ENCODE data around the gene PRKCH. TPM values are rescaled to one million over a fixed set of nuclear protein-coding genes. Genes with fewer than 3 reads are reported as not detected.

The PRKCH gene
- total RNA-seq, 2 experiments from 2014 or later = 0.85 to 2.3 TPM

GRCh38 chr14:61426048-61426447 is 104.7 kb downstream of the PRKCH start:
- CTCF ChIA-PET (ENCODE audit: unreplicated experiment) = no interaction called here
- no peaks in the 10 kb centered on the region for H3K4me1 ChIP-seq (ENCODE audit: insufficient read depth, low read length, poor library complexity, severe bottlenecking)
- POLR2A ChIA-PET = no interaction called here

GRCh38 chr14:61428261-61428660 is 106.9 kb downstream of the PRKCH start:
- Histone ChIP-seq H3K79me2 (ENCODE audit: insufficient read depth, low read depth, low read length) (no peaks in the 10 kb centered on the region), H3K36me3 (ENCODE audit: insufficient read depth, low read length) (no peaks in the 10 kb centered on the region), H3K4me3 (ENCODE audit: low read depth, low read length, poor library complexity, severe bottlenecking) (no peak overlapping the region), H3K9me2 (ENCODE audit: insufficient read depth, low read length) (no peaks in the 10 kb centered on the region), H3K27ac (ENCODE audit: low read depth, low read length, poor library complexity, severe bottlenecking) (no peak overlapping the region), H4K20me1 (ENCODE audit: insufficient read depth, low read length) (no peaks in the 10 kb centered on the region), H2AFZ (ENCODE audit: low read length) (no peak overlapping the region), H3K4me2 (ENCODE audit: low read length) (no peak overlapping the region), H3K9me3 (ENCODE audit: low read length) (no peaks in the 10 kb centered on the region), H3K4me1 (ENCODE audit: insufficient read depth, low read length, poor library complexity, severe bottlenecking) (no peaks in the 10 kb centered on the region)
- intact Hi-C loops (cut with micrococcal nuclease; ENCODE audit: unreplicated experiment) = no loop called here
- no TSS peak for BruUV-seq (replicated peaks)
- no peak for DNase-seq (ENCODE audit: low spot score)
- ChIA-PET CTCF (ENCODE audit: unreplicated experiment) (no interaction called here), POLR2A (interaction anchor here (0.7 to 0.8 kb wide), 2 partner anchors 76 to 1945 kb away, joined by 3 to 4 read pairs; no protein-coding TSS in a partner anchor)
- TF ChIP-seq CTCF (conservative IDR thresholded peaks at IDR 0.05; ENCODE audit: low read length) = no peak
- no peak for TF ChIP-seq EZH2phosphoT487 (IDR thresholded peaks at IDR 0.05; ENCODE audit: borderline replicate concordance, low read depth, low read length)

More at GRCh38 chr14:61426048-61426447, 104.7 kb downstream of the PRKCH start:
- Histone ChIP-seq H3K4me3 (ENCODE audit: low read depth, low read length, poor library complexity, severe bottlenecking) (no peak overlapping the region), H4K20me1 (ENCODE audit: insufficient read depth, low read length) (no peaks in the 10 kb centered on the region), H2AFZ (ENCODE audit: low read length) (no peak overlapping the region), H3K9me3 (ENCODE audit: low read length) (no peaks in the 10 kb centered on the region), H3K9me2 (ENCODE audit: insufficient read depth, low read length) (no peaks in the 10 kb centered on the region), H3K4me2 (ENCODE audit: low read length) (no peak overlapping the region), H3K79me2 (ENCODE audit: insufficient read depth, low read depth, low read length) (no peaks in the 10 kb centered on the region), H3K36me3 (ENCODE audit: insufficient read depth, low read length) (no peaks in the 10 kb centered on the region), H3K27ac (ENCODE audit: low read depth, low read length, poor library complexity, severe bottlenecking) (no peak overlapping the region)
- TF ChIP-seq EZH2phosphoT487 (IDR thresholded peaks at IDR 0.05; ENCODE audit: borderline replicate concordance, low read depth, low read length) = no peak
- no peak for TF ChIP-seq CTCF (conservative IDR thresholded peaks at IDR 0.05; ENCODE audit: low read length)
- no peak for DNase-seq (ENCODE audit: low spot score)
- no TSS peak for BruUV-seq (replicated peaks)
- intact Hi-C loops (cut with micrococcal nuclease; ENCODE audit: unreplicated experiment) = no loop called here

DNA sequence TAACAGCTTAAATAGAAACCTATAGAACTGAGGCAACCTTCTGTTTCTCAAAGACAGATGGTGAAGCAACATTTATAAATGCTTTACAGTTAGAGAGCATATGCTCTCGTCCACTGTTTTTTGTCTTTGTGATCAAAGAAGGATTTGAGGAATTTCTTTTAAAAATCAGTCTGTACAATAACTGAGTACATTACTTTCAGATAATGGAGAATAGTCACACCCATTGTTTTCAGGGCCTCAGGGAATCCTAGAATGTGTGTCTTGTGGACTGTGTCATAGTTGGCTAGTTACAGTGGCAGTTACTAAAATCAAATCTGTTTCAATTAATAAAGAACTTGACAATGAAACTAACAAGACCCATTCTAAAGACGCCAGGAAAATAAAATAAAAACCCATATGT is 107.9 kb downstream of the PRKCH start:
- H3K36me3 ChIP-seq (ENCODE audit: insufficient read depth, low read length) = no peaks in the 10 kb centered on the region
- H3K27ac ChIP-seq (ENCODE audit: low read depth, low read length, poor library complexity, severe bottlenecking) = no peak overlapping the region
- no peaks in the 10 kb centered on the region for H3K9me3 ChIP-seq (ENCODE audit: low read length)
- intact Hi-C loops (cut with micrococcal nuclease; ENCODE audit: unreplicated experiment) = no loop called here
- H3K9me2 ChIP-seq (ENCODE audit: insufficient read depth, low read length) = no peaks in the 10 kb centered on the region
- CTCF ChIA-PET (ENCODE audit: unreplicated experiment) = no interaction called here
- TF ChIP-seq EZH2phosphoT487 (IDR thresholded peaks at IDR 0.05; ENCODE audit: borderline replicate concordance, low read depth, low read length) (no peak), CTCF (conservative IDR thresholded peaks at IDR 0.05; ENCODE audit: low read length) (no peak)
- BruUV-seq (replicated peaks) = no TSS peak
- no peak overlapping the region for H2AFZ ChIP-seq (ENCODE audit: low read length)
- H3K4me2 ChIP-seq (ENCODE audit: low read length) = no peak overlapping the region
- no peak overlapping the region for H3K4me3 ChIP-seq (ENCODE audit: low read depth, low read length, poor library complexity, severe bottlenecking)
- H3K4me1 ChIP-seq (ENCODE audit: insufficient read depth, low read length, poor library complexity, severe bottlenecking) = no peaks in the 10 kb centered on the region
- no peaks in the 10 kb centered on the region for H4K20me1 ChIP-seq (ENCODE audit: insufficient read depth, low read length)
- no peak for DNase-seq (ENCODE audit: low spot score)
- H3K79me2 ChIP-seq (ENCODE audit: insufficient read depth, low read depth, low read length) = no peaks in the 10 kb centered on the region
- POLR2A ChIA-PET = no interaction called here
